PC-9 (cell line): ENCODE measurements around the gene GCNA. TPM values are rescaled to one million over a fixed set of nuclear protein-coding genes. Genes with fewer than 3 reads are reported as not detected.

Experiments used
- BruUV-seq: library from RNA; stranded (reverse); fragments of 400-500 nt; replicated peaks from 2 replicates; lab custom pipeline; 2021; lab: Mats Ljungman, UMichigan
- CTCF ChIA-PET: fragments of 300-600 bp; sonication (Branson Sonifier 250); formaldehyde crosslinking; loops from one replicate; lab custom pipeline; 2022; ENCODE audit warnings: antibody characterized with exemption; lab: Charles Lee
- POLR2A ChIA-PET: fragments of 300-600 bp; sonication (Branson Sonifier 250); formaldehyde crosslinking; loops from one replicate; lab custom pipeline; 2022; ENCODE audit warnings: antibody characterized with exemption; ENCODE audit not compliant: unreplicated experiment; lab: Charles Lee
- DNase-seq, 2 experiments: peaks; one replicate each; pipeline versions ENCODE4 v3.0.0 to v3.0.0-alpha.2; 2015 to 2022; ENCODE audit warnings: mixed read lengths in 1 of 2
- H2AFZ ChIP-seq: fragments of 200-600 bp; sonication (generic); 2 replicates; pipeline ENCODE4 v1.8.1; 2017; ENCODE audit warnings: antibody characterized with exemption
- H3F3A ChIP-seq: fragments of 200-600 bp; sonication (generic); 2 replicates; pipeline ENCODE4 v1.8.1; 2017; ENCODE audit warnings: antibody characterized with exemption, mild to moderate bottlenecking, low read depth; ENCODE audit not compliant: insufficient read depth
- H3K27ac ChIP-seq: fragments of 200-600 bp; sonication (generic); 2 replicates; pipeline ENCODE4 v1.6.1; 2016; ENCODE audit warnings: mixed run types
- H3K27me3 ChIP-seq: fragments of 200-600 bp; sonication (generic); 2 replicates; pipeline ENCODE4 v1.6.1; 2016; ENCODE audit warnings: low read depth, mixed run types; ENCODE audit not compliant: insufficient read depth
- H3K36me3 ChIP-seq: fragments of 200-600 bp; sonication (generic); 2 replicates; pipeline ENCODE4 v1.6.1; 2016; ENCODE audit warnings: low read depth, mixed run types
- H3K4me1 ChIP-seq: fragments of 200-600 bp; sonication (generic); replicated peaks from 2 replicates; pipeline ENCODE4 v1.6.1; 2016; ENCODE audit warnings: mixed run types; ENCODE audit not compliant: insufficient read depth
- H3K4me2 ChIP-seq: fragments of 200-600 bp; sonication (generic); 2 replicates; pipeline ENCODE4 v1.6.1; 2017; ENCODE audit warnings: mixed run types
- H3K4me3 ChIP-seq: fragments of 200-600 bp; sonication (generic); 2 replicates; pipeline ENCODE4 v1.6.1; 2016; ENCODE audit warnings: mixed run types
- H3K79me2 ChIP-seq: fragments of 200-600 bp; sonication (generic); 2 replicates; pipeline ENCODE4 v1.6.1; 2017; ENCODE audit warnings: low read depth, mixed run types
- H3K9me2 ChIP-seq: fragments of 200-600 bp; sonication (generic); 2 replicates; pipeline ENCODE4 v1.8.1; 2017; ENCODE audit warnings: mild to moderate bottlenecking; ENCODE audit not compliant: insufficient read depth
- H3K9me3 ChIP-seq: fragments of 200-600 bp; sonication (generic); 2 replicates; pipeline ENCODE4 v1.8.1; 2016; ENCODE audit warnings: low read depth; ENCODE audit not compliant: insufficient read depth
- H4K20me1 ChIP-seq: fragments of 200-600 bp; sonication (generic); 2 replicates; pipeline ENCODE4 v1.8.1; 2017; ENCODE audit not compliant: insufficient read depth
- CTCF ChIP-seq: fragments of 200-600 bp; sonication (generic); conservative IDR thresholded peaks from 2 replicates; pipeline ENCODE4 v1.6.1; 2017; ENCODE audit warnings: mixed run types, antibody characterized with exemption, mild to moderate bottlenecking, moderate library complexity
- EZH2 ChIP-seq: fragments of 200-600 bp; sonication (generic); IDR thresholded peaks from 2 replicates; pipeline ENCODE4 v1.8.0; 2017; ENCODE audit warnings: antibody characterized with exemption, low read depth
- intact Hi-C: fragments of 100-400 bp; cut with micrococcal nuclease; formaldehyde crosslinking; loops from one replicate; pipeline ENCODE4 v1.10.0; 2022; ENCODE audit not compliant: unreplicated experiment
- total RNA-seq: library from RNA; stranded (reverse); gene quantifications from 2 replicates; pipeline ENCODE4 v1.2.3, GENCODE V29; 2021

The GCNA gene
- total RNA-seq, 1 experiment from 2014 or later, result 0.48 TPM

- Histone ChIP-seq H4K20me1 (no peaks in the 10 kb centered on the region), H3K4me1 (no peaks in the 10 kb centered on the region), H3K27me3 (no peaks in the 10 kb centered on the region), H3K4me2 (no peak overlapping the region), H3K79me2 (no peaks in the 10 kb centered on the region), H3F3A (no peaks in the 10 kb centered on the region), H3K4me3 (no peak overlapping the region), H3K9me2 (no peaks in the 10 kb centered on the region), H3K27ac (no peak overlapping the region), H3K9me3 (no peaks in the 10 kb centered on the region), H2AFZ (no peak overlapping the region), H3K36me3 (no peaks in the 10 kb centered on the region)
- no peak for DNase-seq
- no TSS peak for BruUV-seq
- ChIA-PET POLR2A (no interaction called here), CTCF (no interaction called here)
- intact Hi-C loops, result no loop called here
- TF ChIP-seq CTCF (no peak), EZH2 (no peak)
Observed at GRCh38 chrX:71623714-71624113, 45.5 kb downstream of the GCNA start.

- BruUV-seq, result no TSS peak
- H3K27ac ChIP-seq, result no peak overlapping the region
- no peaks in the 10 kb centered on the region for H3K27me3 ChIP-seq
- no peak overlapping the region for H3K4me3 ChIP-seq
- CTCF ChIA-PET, result interaction anchor here (0.6 kb wide), 1 partner anchor 10 kb away, joined by 6 read pairs; no protein-coding TSS in a partner anchor
- H2AFZ ChIP-seq, result no peak overlapping the region
- no peaks in the 10 kb centered on the region for H3K9me3 ChIP-seq
- no peaks in the 10 kb centered on the region for H3F3A ChIP-seq
- no peak for DNase-seq
- no peak for TF ChIP-seq CTCF
- no peak for TF ChIP-seq EZH2
- H4K20me1 ChIP-seq, result no peaks in the 10 kb centered on the region
- POLR2A ChIA-PET, result no interaction called here
- no peak overlapping the region for H3K4me2 ChIP-seq
- H3K36me3 ChIP-seq, result no peaks in the 10 kb centered on the region
- H3K79me2 ChIP-seq, result no peaks in the 10 kb centered on the region
- no peaks in the 10 kb centered on the region for H3K9me2 ChIP-seq
- intact Hi-C loops, result no loop called here
- no peaks in the 10 kb centered on the region for H3K4me1 ChIP-seq
Observed at GRCh38 chrX:71625471-71625870, 47.2 kb downstream of the GCNA start.

GRCh38 chrX:71626576-71626975 is 48.3 kb downstream of the GCNA start:
- CTCF ChIA-PET, result no interaction called here
- Histone ChIP-seq H3K4me1 (no peaks in the 10 kb centered on the region), H4K20me1 (no peaks in the 10 kb centered on the region), H2AFZ (no peak overlapping the region), H3K27me3 (no peaks in the 10 kb centered on the region), H3K9me3 (no peaks in the 10 kb centered on the region), H3K4me2 (no peak overlapping the region), H3K4me3 (no peak overlapping the region), H3K36me3 (no peaks in the 10 kb centered on the region), H3K27ac (no peak overlapping the region), H3K79me2 (no peaks in the 10 kb centered on the region), H3K9me2 (no peaks in the 10 kb centered on the region), H3F3A (no peaks in the 10 kb centered on the region)
- no peak for TF ChIP-seq EZH2
- no peak for TF ChIP-seq CTCF
- DNase-seq, result no peak
- POLR2A ChIA-PET, result no interaction called here
- intact Hi-C loops, result no loop called here
- BruUV-seq, result no TSS peak
